Endodermal cell (in vitro differentiated cells): ENCODE data around the gene HOXC4. TPM values are rescaled to one million over a fixed set of nuclear protein-coding genes. Genes with fewer than 3 reads are reported as not detected.

Experiments used
- DNase-seq: peaks from one replicate; pipeline ENCODE4 v3.0.0-alpha.2; 2017
- H3K27ac ChIP-seq: 2 replicates; pipeline ENCODE4 v1.5.1; 2013; ENCODE audit warnings: mild to moderate bottlenecking, low read depth, low read length, moderate library complexity
- H3K27me3 ChIP-seq: 2 replicates; pipeline ENCODE4 v1.6.1; 2013; ENCODE audit warnings: mild to moderate bottlenecking, low read length, moderate library complexity; ENCODE audit not compliant: insufficient read depth, control insufficient read depth, poor library complexity, severe bottlenecking
- H3K36me3 ChIP-seq: 2 replicates; pipeline ENCODE4 v1.7.0; 2013; ENCODE audit warnings: mild to moderate bottlenecking, low read length, moderate library complexity; ENCODE audit not compliant: control insufficient read depth, insufficient read depth
- H3K4me1 ChIP-seq: one replicate; pipeline ENCODE4 v1.7.0; 2013; ENCODE audit warnings: low read length; ENCODE audit not compliant: control insufficient read depth, insufficient read depth
- H3K4me3 ChIP-seq: 2 replicates; pipeline ENCODE4 v1.5.1; 2013; ENCODE audit warnings: mild to moderate bottlenecking, low read length, moderate library complexity
- H3K9ac ChIP-seq: 2 replicates; pipeline ENCODE4 v1.6.1; 2013; ENCODE audit warnings: mild to moderate bottlenecking, low read length, moderate library complexity; ENCODE audit not compliant: poor library complexity, severe bottlenecking; ENCODE audit errors: extremely low read depth
- H3K9me3 ChIP-seq: 2 replicates; pipeline ENCODE4 v1.6.1; 2013; ENCODE audit warnings: mild to moderate bottlenecking, low read length, moderate library complexity; ENCODE audit not compliant: control insufficient read depth
- H3K27ac Mint-ChIP-seq: 2 replicates; pipeline ENCODE4 v1.8.0; 2020; ENCODE audit warnings: mixed read lengths
- H3K27me3 Mint-ChIP-seq: 2 replicates; pipeline ENCODE4 v1.8.0; 2021; ENCODE audit warnings: mild to moderate bottlenecking, mixed read lengths; ENCODE audit not compliant: insufficient read depth
- H3K36me3 Mint-ChIP-seq: 2 replicates; pipeline ENCODE4 v1.8.0; 2020; ENCODE audit warnings: low read depth, mixed read lengths
- H3K4me1 Mint-ChIP-seq: 2 replicates; pipeline ENCODE4 v1.8.0; 2020; ENCODE audit warnings: mixed read lengths
- H3K4me3 Mint-ChIP-seq: 2 replicates; pipeline ENCODE4 v1.8.0; 2020; ENCODE audit warnings: mild to moderate bottlenecking, moderate library complexity, mixed read lengths
- H3K9me3 Mint-ChIP-seq: 2 replicates; pipeline ENCODE4 v1.8.0; 2020; ENCODE audit warnings: mild to moderate bottlenecking, mixed read lengths
- CTCF ChIP-seq: fragments of 200-600 bp; sonication (generic); conservative IDR thresholded peaks from 2 replicates; pipeline ENCODE4 v1.5.0; 2021; ENCODE audit warnings: antibody characterized with exemption, mild to moderate bottlenecking
- WGBS, 2 experiments: methylation state at CpG; one replicate each; pipeline versions ENCODE4 v1.1.5 to v1.1.7; 2013; ENCODE audit warnings: missing lambda C conversion rate in 2 of 2, mixed read lengths in 1 of 2; ENCODE audit not compliant: insufficient coverage in 1 of 2, insufficient read length in 1 of 2; 5-methylcytosine and 5-hydroxymethylcytosine counted together
- total RNA-seq, 2 donors: library from RNA; stranded (reverse); fragmentation: NEBNext Ultra II Directional in 1 of 2; extraction: Animal tissue kit (Norgen Biotek cat#: 25700) in 1 of 2; gene quantifications; 2 replicates in 1 of 2; 3 replicates in 1 of 2; pipeline ENCODE4 v1.2.1, GENCODE V29; 2021

HOXC4 gene
- total RNA-seq, 2 donors from 2014 or later = not detected

GRCh38 chr12:54037360-54038283 lies 16.0 kb upstream of the HOXC4 start:
- Histone ChIP-seq H3K9me3 (peaks cover 15% of the 10 kb centered on the region), H3K4me1 (no peaks in the 10 kb centered on the region), H3K4me3 (no peak overlapping the region), H3K27me3 (peaks cover 100% of the 10 kb centered on the region), H3K36me3 (no peaks in the 10 kb centered on the region), H3K27ac (no peak overlapping the region), H3K9ac (no peak overlapping the region)
- no peak for TF ChIP-seq CTCF
- no peaks in the 10 kb centered on the region for H3K36me3 Mint-ChIP-seq
- H3K4me1 Mint-ChIP-seq = no peaks in the 10 kb centered on the region
- peaks cover 10% of the 10 kb centered on the region for H3K9me3 Mint-ChIP-seq
- DNase-seq = no peak
- H3K27ac Mint-ChIP-seq = no peak overlapping the region
- 38% methylated on average over 7 of the region's 14 CpGs; no CpG with 5 or more reads in 1 of the 2 experiments for WGBS, 2 experiments
- H3K4me3 Mint-ChIP-seq = no peak overlapping the region
- H3K27me3 Mint-ChIP-seq = peaks cover 97% of the 10 kb centered on the region

- Histone ChIP-seq H3K9ac (no peak overlapping the region), H3K36me3 (no peaks in the 10 kb centered on the region), H3K27ac (no peak overlapping the region), H3K9me3 (peaks cover 10% of the 10 kb centered on the region), H3K4me3 (no peak overlapping the region), H3K4me1 (no peaks in the 10 kb centered on the region), H3K27me3 (peaks cover 100% of the 10 kb centered on the region)
- Mint-ChIP-seq H3K4me1 (no peaks in the 10 kb centered on the region), H3K9me3 (peaks cover 9% of the 10 kb centered on the region), H3K27ac (no peak overlapping the region), H3K4me3 (no peak overlapping the region), H3K27me3 (peaks cover 97% of the 10 kb centered on the region), H3K36me3 (no peaks in the 10 kb centered on the region)
- WGBS, 2 experiments = 43% methylated on average over 5 of the region's 5 CpGs; no CpG with 5 or more reads in 1 of the 2 experiments
- DNase-seq = no peak
- TF ChIP-seq CTCF = no peak
These were observed 15.3 kb upstream of the HOXC4 start for GRCh38 chr12:54038284-54038870.

GRCh38 chr12:54038871-54039414 lies 14.7 kb upstream of the HOXC4 start:
- H3K9me3 ChIP-seq = peaks cover 10% of the 10 kb centered on the region
- TF ChIP-seq CTCF = no peak
- Mint-ChIP-seq H3K27me3 (peaks cover 100% of the 10 kb centered on the region), H3K4me1 (no peaks in the 10 kb centered on the region), H3K27ac (no peak overlapping the region), H3K9me3 (peaks cover 9% of the 10 kb centered on the region), H3K36me3 (no peaks in the 10 kb centered on the region), H3K4me3 (no peak overlapping the region)
- no peak overlapping the region for H3K9ac ChIP-seq
- WGBS, 2 experiments = 19 to 23% methylated on average over 8 to 9 of the region's 9 CpGs
- H3K27ac ChIP-seq = no peak overlapping the region
- H3K4me3 ChIP-seq = no peak overlapping the region
- DNase-seq = no peak
- H3K27me3 ChIP-seq = peaks cover 100% of the 10 kb centered on the region
- H3K4me1 ChIP-seq = no peaks in the 10 kb centered on the region
- no peaks in the 10 kb centered on the region for H3K36me3 ChIP-seq
